AG09319 (cell line): Measurements from ENCODE around the gene SHE.
A peak's percentile ranks its signal among the peaks of the same experiment; 100 is the strongest.

Source experiments
- DNase-seq: peaks from one replicate; pipeline ENCODE4 v3.0.0-alpha.2; 2010; ENCODE audit warnings: low read depth; ENCODE audit errors: extremely low read depth
- TF ChIP-seq, protein P1 (sequence below): IDR thresholded peaks from 2 replicates; pipeline ENCODE4 v1.5.1; 2011; ENCODE audit warnings: low read depth, mild to moderate bottlenecking, inconsistent platforms, low read length, moderate library complexity

The SHE gene

DNA sequence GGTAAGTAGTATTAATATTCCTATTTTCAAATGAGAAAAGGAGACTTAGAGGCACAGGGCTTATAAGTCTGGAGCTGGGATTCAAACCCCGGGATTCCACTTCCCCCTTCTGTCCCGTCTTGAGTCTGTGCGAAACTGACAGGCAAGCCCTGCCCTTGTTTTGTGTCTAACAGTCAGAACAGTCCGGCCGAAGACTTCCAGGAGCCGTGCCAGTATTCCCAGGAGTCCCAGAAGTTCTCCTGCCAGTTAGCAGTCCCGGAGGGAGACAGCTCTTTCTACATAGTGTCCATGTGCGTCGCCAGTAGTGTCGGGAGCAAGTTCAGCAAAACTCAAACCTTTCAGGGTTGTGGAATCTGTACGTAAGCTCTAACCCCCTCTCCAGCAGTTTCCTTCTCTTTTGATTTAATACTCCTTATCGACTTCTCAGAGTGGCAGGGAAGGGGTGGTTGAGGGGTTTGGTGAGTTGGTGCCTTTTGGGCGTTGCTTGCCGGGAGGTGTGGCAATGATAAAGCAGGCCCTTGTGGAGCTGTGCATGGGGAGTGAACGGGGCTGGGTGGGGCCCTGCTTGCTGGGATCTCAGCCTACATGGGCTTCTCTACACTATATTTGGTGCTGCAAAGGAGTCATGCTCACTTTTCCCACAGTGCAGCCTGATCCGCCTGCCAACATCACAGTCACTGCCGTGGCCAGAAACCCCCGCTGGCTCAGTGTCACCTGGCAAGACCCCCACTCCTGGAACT is 67.7 kb downstream of the SHE start:
- DNase-seq: no peak

DNA sequence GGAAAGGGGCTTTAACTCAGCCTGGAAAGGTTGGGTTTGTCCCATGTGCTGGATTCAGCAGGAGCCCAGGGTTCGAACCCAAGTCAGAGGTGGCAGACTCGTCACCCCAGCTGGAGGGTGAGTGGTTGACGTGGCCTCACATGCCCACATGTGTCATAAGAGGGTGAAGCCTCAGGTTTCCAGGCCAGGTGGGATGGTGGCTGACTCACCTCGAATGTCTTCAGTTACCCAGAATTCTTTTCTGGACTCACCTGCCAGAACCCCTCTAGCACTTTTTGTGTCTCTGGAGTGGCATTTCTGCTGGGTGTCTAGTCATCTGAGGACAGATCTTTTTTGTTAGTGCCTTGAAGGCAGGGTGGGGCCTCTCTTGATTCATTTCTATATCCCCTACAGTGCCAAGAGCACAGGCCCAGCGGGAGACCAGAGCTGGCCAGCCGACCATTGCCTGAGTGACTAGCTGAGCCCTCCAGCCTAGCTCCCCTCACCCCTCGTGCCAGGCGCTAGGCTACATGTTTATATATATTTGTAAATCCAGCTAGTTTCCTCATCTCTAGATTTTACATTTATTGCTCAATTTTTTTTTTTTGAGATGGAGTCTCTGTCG is 68.9 kb downstream of the SHE start:
- DNase-seq: no peak
- TF ChIP-seq, protein P1, sequence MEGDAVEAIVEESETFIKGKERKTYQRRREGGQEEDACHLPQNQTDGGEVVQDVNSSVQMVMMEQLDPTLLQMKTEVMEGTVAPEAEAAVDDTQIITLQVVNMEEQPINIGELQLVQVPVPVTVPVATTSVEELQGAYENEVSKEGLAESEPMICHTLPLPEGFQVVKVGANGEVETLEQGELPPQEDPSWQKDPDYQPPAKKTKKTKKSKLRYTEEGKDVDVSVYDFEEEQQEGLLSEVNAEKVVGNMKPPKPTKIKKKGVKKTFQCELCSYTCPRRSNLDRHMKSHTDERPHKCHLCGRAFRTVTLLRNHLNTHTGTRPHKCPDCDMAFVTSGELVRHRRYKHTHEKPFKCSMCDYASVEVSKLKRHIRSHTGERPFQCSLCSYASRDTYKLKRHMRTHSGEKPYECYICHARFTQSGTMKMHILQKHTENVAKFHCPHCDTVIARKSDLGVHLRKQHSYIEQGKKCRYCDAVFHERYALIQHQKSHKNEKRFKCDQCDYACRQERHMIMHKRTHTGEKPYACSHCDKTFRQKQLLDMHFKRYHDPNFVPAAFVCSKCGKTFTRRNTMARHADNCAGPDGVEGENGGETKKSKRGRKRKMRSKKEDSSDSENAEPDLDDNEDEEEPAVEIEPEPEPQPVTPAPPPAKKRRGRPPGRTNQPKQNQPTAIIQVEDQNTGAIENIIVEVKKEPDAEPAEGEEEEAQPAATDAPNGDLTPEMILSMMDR: no peak

More for the DNA sequence above, 67.7 kb downstream of the SHE start:
- TF ChIP-seq, protein P1: no peak

DNA sequence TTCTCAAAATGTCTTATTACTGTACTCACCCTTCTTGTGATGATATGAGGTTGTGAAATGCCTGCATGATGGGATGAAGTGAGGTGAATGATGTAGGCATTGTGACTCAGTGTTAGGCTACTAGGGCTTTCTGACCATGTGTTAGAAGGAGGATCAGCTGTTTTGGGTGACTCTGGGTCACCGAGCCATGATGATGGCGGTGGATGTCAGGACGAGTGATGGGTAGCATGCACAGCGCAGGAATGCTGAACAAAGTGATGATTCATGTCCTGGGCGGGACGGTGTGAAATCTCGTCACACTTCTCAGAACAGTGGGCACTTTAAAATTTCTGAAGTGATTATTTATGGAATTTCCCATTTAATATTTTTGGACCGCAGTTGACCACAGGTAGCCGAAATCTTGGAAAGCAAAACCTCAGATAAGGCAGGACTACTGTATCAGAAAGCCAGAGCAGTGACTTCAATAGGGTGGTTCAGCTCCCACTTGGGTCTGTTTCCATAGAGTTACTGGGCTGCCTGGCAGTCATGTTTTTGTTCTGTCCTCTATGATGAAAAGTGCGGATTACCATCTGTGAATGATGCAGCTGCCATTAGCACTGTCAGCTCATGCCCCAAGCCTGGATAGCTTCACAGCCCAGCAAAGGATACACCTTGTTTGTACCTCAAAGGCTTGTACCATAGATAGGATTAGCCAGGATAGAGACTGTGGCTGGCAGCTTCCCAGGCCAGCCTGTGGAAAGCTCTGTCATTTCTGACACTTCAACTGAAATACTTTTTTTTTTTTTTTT is 70.4 kb downstream of the SHE start:
- DNase-seq: peak; percentile 54
- TF ChIP-seq, protein P1: no peak

DNA sequence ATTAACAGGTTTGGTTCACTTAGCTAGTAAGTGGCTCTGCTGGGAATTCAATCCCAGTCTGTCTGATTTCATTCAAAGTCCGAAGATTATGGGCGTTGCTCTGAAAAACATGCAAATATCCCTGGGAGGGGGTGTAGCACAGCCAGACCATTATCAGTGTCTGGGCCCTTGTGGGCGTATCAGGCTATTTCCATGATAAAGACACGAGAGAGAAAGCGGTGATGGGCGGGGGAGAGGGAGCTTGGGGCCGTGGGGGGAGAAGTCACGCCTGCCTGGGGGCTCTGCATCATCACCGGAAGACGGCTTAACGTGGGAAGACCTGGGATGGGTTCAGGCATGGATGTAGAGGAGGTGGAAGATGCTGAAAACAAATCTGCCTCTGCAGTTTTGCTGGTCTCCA is 71.3 kb downstream of the SHE start:
- TF ChIP-seq, protein P1: no peak
- DNase-seq: no peak

DNA sequence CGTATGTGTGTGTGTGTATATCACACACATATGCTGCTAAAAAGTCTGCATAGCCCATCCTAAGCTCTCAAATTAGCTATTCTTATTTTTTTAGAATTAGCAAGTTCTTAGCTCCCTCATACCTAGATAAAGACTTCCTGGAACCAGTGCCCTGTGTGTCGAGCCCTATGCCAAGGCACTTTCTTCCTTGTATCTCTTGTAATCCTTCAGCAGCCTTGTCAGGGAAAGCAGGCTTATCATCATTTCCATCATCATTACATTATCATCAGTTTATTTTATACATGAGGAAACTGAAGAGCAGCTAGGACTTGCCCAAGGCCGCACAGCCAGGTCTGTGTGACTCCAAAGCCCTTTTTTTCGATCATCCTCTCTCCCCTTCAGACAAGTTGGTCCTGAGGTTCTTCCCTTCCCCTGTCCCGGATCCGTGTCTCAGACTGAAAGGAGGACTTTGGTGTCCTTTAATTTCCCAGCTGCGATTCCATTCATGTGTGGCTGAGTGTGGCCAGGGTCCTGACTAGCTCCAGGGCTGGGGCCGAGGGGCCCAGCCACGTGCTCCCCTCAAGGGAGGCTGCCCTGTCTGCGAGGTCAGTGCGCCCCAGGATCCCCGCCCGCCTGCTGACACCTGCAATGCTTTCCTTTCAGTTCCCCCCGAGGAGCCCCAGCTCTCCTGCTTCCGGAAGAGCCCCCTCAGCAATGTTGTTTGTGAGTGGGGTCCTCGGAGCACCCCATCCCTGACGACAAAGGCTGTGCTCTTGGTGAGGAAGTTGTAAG is 72.2 kb downstream of the SHE start:
- no peak for DNase-seq
- TF ChIP-seq, protein P1: no peak
